Colonic mucosa (tissue), 4 donors: Measurements from ENCODE around the gene CALCOCO1. TPM values are rescaled to one million over a fixed set of nuclear protein-coding genes. Genes with fewer than 3 reads are reported as not detected.
"Not testable (repeated sequence)": the region's sequence is repeated elsewhere in the genome, so short reads cannot be mapped to it uniquely, and the experiment has no call there.

ENCODE experiments used
- DNase-seq: peaks from one replicate; pipeline ENCODE4 v3.0.0-alpha.2; 2020
- H3K27ac ChIP-seq: fragments of 200-600 bp; one replicate; pipeline ENCODE4 v1.8.0; 2021
- H3K27me3 ChIP-seq: fragments of 200-600 bp; one replicate; pipeline ENCODE4 v1.8.0; 2021
- H3K36me3 ChIP-seq: fragments of 200-600 bp; one replicate; pipeline ENCODE4 v1.8.0; 2021
- H3K4me1 ChIP-seq: fragments of 200-600 bp; one replicate; pipeline ENCODE4 v1.8.0; 2021; ENCODE audit warnings: mild to moderate bottlenecking
- H3K4me3 ChIP-seq: fragments of 200-600 bp; one replicate; pipeline ENCODE4 v1.8.0; 2021
- H3K9ac ChIP-seq, 2 donors: one replicate each; pipeline ENCODE4 v1.7.0; 2013; ENCODE audit warnings: control low read depth in 2 of 2, low read depth in 2 of 2, low read length in 2 of 2
- H3K9me3 ChIP-seq: fragments of 200-600 bp; one replicate; pipeline ENCODE4 v1.8.0; 2021
- CTCF ChIP-seq: fragments of 200-600 bp; IDR thresholded peaks from one replicate; pipeline ENCODE4 v1.8.0; 2022; ENCODE audit warnings: antibody characterized with exemption, mild to moderate bottlenecking
- intact Hi-C: fragments of 100-400 bp; cut with DNase I; formaldehyde crosslinking; loops from one replicate; pipeline ENCODE4 v1.14.1; 2022
- total RNA-seq, 2 donors: library from RNA; stranded (reverse); fragmentation: NEBNext Ultra II Directional in 1 of 2; extraction: Animal tissue kit (Norgen Biotek cat#: 25700) in 1 of 2; gene quantifications; one replicate each; pipeline ENCODE4 v1.2.1, GENCODE V29; 2021
- donor health status: healthy.
- donor health status: DM: no; HTN: no; CAD: no.
- donor health status: DM: no; HTN: no; CAD: no.

Gene CALCOCO1
- total RNA-seq, 2 donors from 2014 or later = 36.0 to 64.5 TPM

- Histone ChIP-seq H3K4me1 (no peaks in the 10 kb centered on the region), H3K9me3 (no peaks in the 10 kb centered on the region), H3K36me3 (no peaks in the 10 kb centered on the region), H3K27ac (no peak overlapping the region), H3K9ac (no peak overlapping the region), H3K4me3 (no peak overlapping the region), H3K27me3 (no peaks in the 10 kb centered on the region)
- DNase-seq = no peak
- TF ChIP-seq CTCF = no peak
- intact Hi-C loops = no loop called here
These were observed 42.5 kb downstream of the CALCOCO1 start for GRCh38 chr12:53684654-53685220.

GRCh38 chr12:53683983-53684382, 43.3 kb downstream of the CALCOCO1 start:
- DNase-seq = no peak

GRCh38 chr12:53683494-53683893, 43.8 kb downstream of the CALCOCO1 start:
- Histone ChIP-seq H3K4me3 (no peak overlapping the region), H3K27me3 (no peaks in the 10 kb centered on the region), H3K9ac (no peak overlapping the region), H3K27ac (no peak overlapping the region), H3K9me3 (no peaks in the 10 kb centered on the region), H3K36me3 (no peaks in the 10 kb centered on the region), H3K4me1 (no peaks in the 10 kb centered on the region)
- DNase-seq = no peak
- intact Hi-C loops = no loop called here
- TF ChIP-seq CTCF = no peak

More at GRCh38 chr12:53683983-53684382, 43.3 kb downstream of the CALCOCO1 start:
- intact Hi-C loops = no loop called here
- no peaks in the 10 kb centered on the region for H3K9me3 ChIP-seq
- no peak overlapping the region for H3K27ac ChIP-seq
- TF ChIP-seq CTCF = no peak
- no peaks in the 10 kb centered on the region for H3K27me3 ChIP-seq
- no peaks in the 10 kb centered on the region for H3K36me3 ChIP-seq
- no peak overlapping the region for H3K4me3 ChIP-seq
- H3K9ac ChIP-seq = no peak overlapping the region
- H3K4me1 ChIP-seq = no peaks in the 10 kb centered on the region

- DNase-seq, H3K36me3 ChIP-seq, H3K4me3 ChIP-seq, H3K27ac ChIP-seq, H3K9ac ChIP-seq, H3K4me1 ChIP-seq, intact Hi-C loops, H3K9me3 ChIP-seq, H3K27me3 ChIP-seq: not testable (repeated sequence)
These were observed 47.2 kb downstream of the CALCOCO1 start for GRCh38 chr12:53680061-53680460.

GRCh38 chr12:53677800-53678148, 49.5 kb downstream of the CALCOCO1 start:
- Histone ChIP-seq H3K9ac (peak overlapping the region; percentile 21 to 67), H3K36me3 (no peaks in the 10 kb centered on the region), H3K4me1 (peaks cover 7% of the 10 kb centered on the region), H3K9me3 (no peaks in the 10 kb centered on the region), H3K27me3 (no peaks in the 10 kb centered on the region), H3K27ac (peak overlapping the region; percentile 79), H3K4me3 (no peak overlapping the region)
- no peak for DNase-seq
- intact Hi-C loops = loop anchor here (2.0 kb wide), 1 partner anchor 135 kb away; no protein-coding TSS in a partner anchor
- TF ChIP-seq CTCF = no peak

- intact Hi-C loops = loop anchor here (2.0 kb wide), 1 partner anchor 134 kb away; no protein-coding TSS in a partner anchor
- H3K27ac ChIP-seq = peak overlapping the region; percentile 79
- H3K27me3 ChIP-seq = no peaks in the 10 kb centered on the region
- DNase-seq = no peak
- H3K36me3 ChIP-seq = no peaks in the 10 kb centered on the region
- H3K4me1 ChIP-seq = peaks cover 7% of the 10 kb centered on the region
- peak overlapping the region; percentile 57 for H3K4me3 ChIP-seq
- peak overlapping the region; percentile 67 to 79 for H3K9ac ChIP-seq
- TF ChIP-seq CTCF = no peak
- H3K9me3 ChIP-seq = no peaks in the 10 kb centered on the region
These were observed 50.0 kb downstream of the CALCOCO1 start for GRCh38 chr12:53677016-53677799.
